K562 (cell line): ENCODE data around the gene KDM5A. TPM values are rescaled to one million over a fixed set of nuclear protein-coding genes. Genes with fewer than 3 reads are reported as not detected.

Experiments
- ATAC-seq: fragments of 200-7000 bp; cut with Tn5 transposase; 3 replicates; pipeline ENCODE4 v1.9.1; 2020; ENCODE audit warnings: moderate library complexity
- BruUV-seq: library from RNA; stranded (reverse); fragments of 400-500 nt; replicated peaks from 2 replicates; lab custom pipeline; 2021; lab: Mats Ljungman, UMichigan
- CTCF ChIA-PET: fragments of 300-600 bp; formaldehyde crosslinking; extraction: SDS; loops from one replicate; lab custom pipeline; 2021; ENCODE audit warnings: low intra/inter-chr PET ratio; lab: Yijun Ruan, JAX
- POLR2A ChIA-PET: fragments of 300-600, 350-650 bp; sonication (Branson Sonifier 250); formaldehyde crosslinking; extraction: SDS; loops from one replicate; lab custom pipeline; 2021; ENCODE audit warnings: antibody characterized with exemption, inconsistent platforms; lab: Yijun Ruan, JAX
- DNase-seq, 4 experiments: peaks; one replicate each; pipeline versions ENCODE4 v3.0.0 to v3.0.0-alpha.2; 2011 to 2018; ENCODE audit warnings: low spot score in 3 of 4, mixed read lengths in 3 of 4; ENCODE audit errors: extremely low read depth in 1 of 4
- FAIRE-seq: peaks from 2 replicates; lab custom pipeline; 2011; peaks lifted over from hg19 to GRCh38; lab: Jason Lieb, UNC
- H2AFZ ChIP-seq: 2 replicates; pipeline ENCODE4 v1.6.0; 2011; ENCODE audit warnings: low read depth, low read length, control low read depth, inconsistent platforms
- H3K27ac ChIP-seq: fragments of 200-600 bp; 3 replicates; pipeline ENCODE4 v1.8.0; 2011; ENCODE audit warnings: low read depth, mild to moderate bottlenecking, control low read depth, inconsistent platforms, low read length, moderate library complexity, mixed read lengths; ENCODE audit errors: extremely low read depth
- H3K27me3 ChIP-seq, 2 experiments: fragments of 300-600 bp in 1 of 2; 2 replicates in 1 of 2; 3 replicates in 1 of 2; pipeline versions ENCODE4 v1.6.0 to v1.8.0; 2011; ENCODE audit warnings: inconsistent platforms in 2 of 2, low read length in 2 of 2, mild to moderate bottlenecking in 1 of 2, mixed read lengths in 1 of 2, moderate library complexity in 1 of 2; ENCODE audit not compliant: control insufficient read depth in 2 of 2, insufficient read depth in 2 of 2
- H3K36me3 ChIP-seq: fragments of 300-600 bp; 3 replicates; pipeline ENCODE4 v1.8.0; 2011; ENCODE audit warnings: mild to moderate bottlenecking, low read length, inconsistent platforms; ENCODE audit not compliant: control insufficient read depth, insufficient read depth
- H3K4me1 ChIP-seq, 2 experiments: fragments of 200-600 bp in 1 of 2; replicated peaks in 1 of 2; 2 replicates in 1 of 2; 3 replicates in 1 of 2; pipeline versions ENCODE4 v1.5.1 to v1.8.0; 2011; ENCODE audit warnings: inconsistent platforms in 2 of 2, low read length in 2 of 2, mild to moderate bottlenecking in 1 of 2, mixed read lengths in 1 of 2, moderate library complexity in 1 of 2; ENCODE audit not compliant: control insufficient read depth in 2 of 2, insufficient read depth in 2 of 2
- H3K4me2 ChIP-seq: 2 replicates; pipeline ENCODE4 v1.6.1; 2011; ENCODE audit warnings: low read length, control low read depth, inconsistent platforms, mixed read lengths; ENCODE audit not compliant: insufficient read depth
- H3K4me3 ChIP-seq: fragments of 200-600 bp; sonication (generic), shearing (Covaris generic); 2 replicates; pipeline ENCODE4 v1.5.1; 2016; ENCODE audit warnings: control low read depth, inconsistent platforms
- H3K79me2 ChIP-seq: fragments of 200-600 bp; 3 replicates; pipeline ENCODE4 v1.8.0; 2011; ENCODE audit warnings: low read length, inconsistent platforms; ENCODE audit not compliant: control insufficient read depth, insufficient read depth
- H3K9ac ChIP-seq, 2 experiments: 2 replicates each; pipeline versions ENCODE4 v1.6.0 to v1.6.1; 2011; ENCODE audit warnings: low read depth in 2 of 2, low read length in 2 of 2, control low read depth in 1 of 2, inconsistent platforms in 1 of 2, mild to moderate bottlenecking in 1 of 2, mixed read lengths in 1 of 2; ENCODE audit not compliant: insufficient read depth in 1 of 2
- H3K9me1 ChIP-seq: one replicate; pipeline ENCODE4 v1.6.0; 2011; ENCODE audit warnings: inconsistent platforms, mild to moderate bottlenecking, low read length, moderate library complexity; ENCODE audit not compliant: control insufficient read depth, insufficient read depth
- H3K9me3 ChIP-seq: replicated peaks from 2 replicates; pipeline ENCODE4 v1.5.1; 2011; ENCODE audit warnings: low read depth, low read length, inconsistent platforms; ENCODE audit not compliant: control insufficient read depth, insufficient read depth
- H4K20me1 ChIP-seq: replicated peaks from 2 replicates; pipeline ENCODE4 v1.6.1; 2011; ENCODE audit warnings: low read length, inconsistent platforms, mixed read lengths; ENCODE audit not compliant: control insufficient read depth, insufficient read depth
- ADNP ChIP-seq: fragments of 200-800 bp; sonication (Bioruptor generic); IDR thresholded peaks from 2 replicates; pipeline ENCODE4 v1.6.1; 2016; ENCODE audit warnings: missing genetic modification characterization, missing compliant biosample characterization
- CTCF ChIP-seq, 3 experiments: IDR thresholded peaks in 2 of 3; conservative IDR thresholded peaks in 1 of 3; 2 replicates each; pipeline ENCODE4 v1.5.1; 2011 to 2012; ENCODE audit warnings: low read length in 3 of 3, mild to moderate bottlenecking in 3 of 3, control low read depth in 2 of 3, improper control_type of control experiment in 1 of 3, inconsistent platforms in 1 of 3, low read depth in 1 of 3, mixed read lengths in 1 of 3, moderate library complexity in 1 of 3; ENCODE audit not compliant: insufficient read depth in 2 of 3
- YY1 ChIP-seq, 3 experiments: IDR thresholded peaks; 2 replicates each; pipeline ENCODE4 v1.6.1; 2011; ENCODE audit warnings: low read length in 2 of 3, mild to moderate bottlenecking in 2 of 3, moderate library complexity in 2 of 3, borderline replicate concordance in 1 of 3, control low read depth in 1 of 3, low read depth in 1 of 3; ENCODE audit not compliant: insufficient read depth in 3 of 3, insufficient replicate concordance in 2 of 3, control insufficient read depth in 1 of 3, insufficient read length in 1 of 3; ENCODE audit errors: extremely low read depth in 1 of 3
- ZBTB34 ChIP-seq: fragments of 250-450 bp; sonication (Bioruptor Pico); IDR thresholded peaks from 2 replicates; pipeline ENCODE4 v1.8.0; 2021; ENCODE audit warnings: mild to moderate bottlenecking, moderate library complexity
- ZBTB40 ChIP-seq, 2 experiments: fragments of 450-650 bp in 1 of 2; sonication (generic) in 1 of 2; formaldehyde crosslinking in 1 of 2; IDR thresholded peaks; 2 replicates each; pipeline versions ENCODE4 v1.7.1 to v1.9.0; 2016 to 2022; ENCODE audit warnings: inconsistent platforms in 1 of 2, mild to moderate bottlenecking in 1 of 2, missing genetic modification reagents in 1 of 2
- ZNF583 ChIP-seq: fragments of 250-450 bp; sonication (Bioruptor Pico); IDR thresholded peaks from 2 replicates; pipeline ENCODE4 v1.4.0; 2020
- ZNF707 ChIP-seq: fragments of 250-450 bp; sonication (Bioruptor Pico); conservative IDR thresholded peaks from 2 replicates; pipeline ENCODE4 v1.8.0; 2022; ENCODE audit warnings: inconsistent platforms, mild to moderate bottlenecking, moderate library complexity
- WGBS: fragments of 100-300 bp; shearing (Covaris generic); methylation state at CpG from one replicate; pipeline ENCODE4 v1.1.6; 2016; ENCODE audit warnings: low coverage, mixed read lengths; ENCODE audit not compliant: insufficient coverage; ENCODE audit errors: missing lambda C conversion rate; 5-methylcytosine and 5-hydroxymethylcytosine counted together
- in situ Hi-C: fragments of 300-500 bp; cut with MboI; formaldehyde crosslinking; loops from 4 replicates; pipeline ENCODE4 v1.15.0; 2018; ENCODE audit warnings: inconsistent platforms, mixed read lengths
- intact Hi-C: fragments of 100-400 bp; cut with micrococcal nuclease; formaldehyde crosslinking; loops from 2 replicates; pipeline ENCODE4 v1.14.2; 2022
- polyA plus RNA-seq, 8 experiments: library from polyadenylated mRNA; depleted of rRNA in 4 of 8; stranded (reverse) in 5 of 8; unstranded in 3 of 8; fragments of >200 nt; fragmentation: Nextera tagmentation in 2 of 8; fragmentation: Illumina TruSeq in 1 of 8; extraction: Ambion mirVana in 2 of 8; extraction: Trizol in 1 of 8; gene quantifications; 2 replicates each; pipeline versions ENCODE4 v1.2.1 to v1.2.3, GENCODE V29; 2011 to 2014; ENCODE audit warnings: inconsistent platforms in 1 of 8, missing spikeins in 1 of 8
- total RNA-seq, 7 experiments: library from RNA; depleted of rRNA in 6 of 7; stranded (reverse); fragments of >200 nt in 6 of 7; fragmentation: Illumina TruSeq in 2 of 7; extraction: Trizol in 2 of 7; gene quantifications; 2 replicates each; pipeline versions ENCODE4 v1.2.1 to v1.2.3, GENCODE V29; 2011 to 2021; ENCODE audit warnings: low replicate concordance in 1 of 7

The KDM5A gene
- total and polyA plus RNA-seq, 9 of the 15 experiments (the other 6 are each of a cell fraction or from before 2014, with no cell fraction given) = 5.5 to 35.1 (median 13.1) TPM

- POLR2A ChIA-PET = no interaction called here
- H3K79me2 ChIP-seq = no peaks in the 10 kb centered on the region
- no peak for DNase-seq
- H4K20me1 ChIP-seq = no peaks in the 10 kb centered on the region
- in situ Hi-C loops (no loop called here), intact Hi-C loops (no loop called here)
- H3K9ac ChIP-seq = no peak overlapping the region
- no TSS peak for BruUV-seq
- H3K36me3 ChIP-seq = peaks cover 72% of the 10 kb centered on the region; the same call in 2 of the 3 replicates
- WGBS = 100% methylated on average over 1 of the region's 1 CpG
- no peak for ATAC-seq
- FAIRE-seq = no peak
- H2AFZ ChIP-seq = no peak overlapping the region
- H3K27ac ChIP-seq = no peak overlapping the region
- H3K9me3 ChIP-seq = no peaks in the 10 kb centered on the region
- no peak overlapping the region for H3K4me3 ChIP-seq
- H3K9me1 ChIP-seq = no peaks in the 10 kb centered on the region
- CTCF ChIA-PET = no interaction called here
- no peak overlapping the region for H3K4me2 ChIP-seq
- no peaks in the 10 kb centered on the region for H3K27me3 ChIP-seq
- no peaks in the 10 kb centered on the region; a peak in 1 of 5 replicates for H3K4me1 ChIP-seq
- TF ChIP-seq CTCF (IDR thresholded peaks at IDR 0.05 in 2 of 3, conservative IDR thresholded peaks at IDR 0.05 in 1 of 3; ENCODE audit: insufficient read depth in 2 of 3, low read depth in 1 of 3, low read length in 3 of 3) (peak in 1 of 3 experiments; percentile 22; a peak in 2 of 6 replicates), ZBTB34 (CRISPR knock-in tag) (no peak), ZNF583 (no peak), ZBTB40 (IDR thresholded peaks at IDR 0.05) (no peak), ZBTB40 (CRISPR knock-in tag; IDR thresholded peaks at IDR 0.05) (no peak), ADNP (tag) (no peak), YY1 (IDR thresholded peaks at IDR 0.05; ENCODE audit: borderline replicate concordance in 1 of 3, control insufficient read depth in 1 of 3, extremely low read depth in 1 of 3, insufficient read depth in 3 of 3, insufficient read length in 1 of 3, insufficient replicate concordance in 2 of 3, low read depth in 1 of 3, low read length in 2 of 3) (no peak), ZNF707 (no peak)
These were observed 67.4 kb downstream of the KDM5A start for GRCh38 chr12:321606-322326.
